ENCODE measurements around the gene KIF25. TPM values are rescaled to one million over a fixed set of nuclear protein-coding genes. Genes with fewer than 3 reads are reported as not detected.
"Not testable (repeated sequence)": the region's sequence is repeated elsewhere in the genome, so short reads cannot be mapped to it uniquely, and the experiment has no call there.

Gene KIF25
- total RNA-seq, 2 donors from 2014 or later, result 0.28 to 0.82 TPM

- H3K9me3 ChIP-seq, result no peaks in the 10 kb centered on the region
- H3K4me3 ChIP-seq, result no peak overlapping the region
- intact Hi-C loops (cut with DNase I), result no loop called here
- no peak for TF ChIP-seq POLR2AphosphoS5 (IDR thresholded peaks at IDR 0.05)
- TF ChIP-seq POLR2A (IDR thresholded peaks at IDR 0.05), result no peak
- TF ChIP-seq, protein P1, sequence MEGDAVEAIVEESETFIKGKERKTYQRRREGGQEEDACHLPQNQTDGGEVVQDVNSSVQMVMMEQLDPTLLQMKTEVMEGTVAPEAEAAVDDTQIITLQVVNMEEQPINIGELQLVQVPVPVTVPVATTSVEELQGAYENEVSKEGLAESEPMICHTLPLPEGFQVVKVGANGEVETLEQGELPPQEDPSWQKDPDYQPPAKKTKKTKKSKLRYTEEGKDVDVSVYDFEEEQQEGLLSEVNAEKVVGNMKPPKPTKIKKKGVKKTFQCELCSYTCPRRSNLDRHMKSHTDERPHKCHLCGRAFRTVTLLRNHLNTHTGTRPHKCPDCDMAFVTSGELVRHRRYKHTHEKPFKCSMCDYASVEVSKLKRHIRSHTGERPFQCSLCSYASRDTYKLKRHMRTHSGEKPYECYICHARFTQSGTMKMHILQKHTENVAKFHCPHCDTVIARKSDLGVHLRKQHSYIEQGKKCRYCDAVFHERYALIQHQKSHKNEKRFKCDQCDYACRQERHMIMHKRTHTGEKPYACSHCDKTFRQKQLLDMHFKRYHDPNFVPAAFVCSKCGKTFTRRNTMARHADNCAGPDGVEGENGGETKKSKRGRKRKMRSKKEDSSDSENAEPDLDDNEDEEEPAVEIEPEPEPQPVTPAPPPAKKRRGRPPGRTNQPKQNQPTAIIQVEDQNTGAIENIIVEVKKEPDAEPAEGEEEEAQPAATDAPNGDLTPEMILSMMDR (IDR thresholded peaks at IDR 0.05), result no peak
- no peak overlapping the region for H3K27ac ChIP-seq
- H3K4me1 ChIP-seq (replicated peaks), result no peaks in the 10 kb centered on the region
- H3K27me3 ChIP-seq (replicated peaks; ENCODE audit: insufficient read depth), result peaks cover 2% of the 10 kb centered on the region
- WGBS, result 78% methylated on average over 13 of the region's 13 CpGs
- no peaks in the 10 kb centered on the region for H3K36me3 ChIP-seq
- DNase-seq (ENCODE audit: low spot score), result no peak
These were observed 77.7 kb downstream of the KIF25 start for GRCh38 chr6:168075216-168075615.

DNA sequence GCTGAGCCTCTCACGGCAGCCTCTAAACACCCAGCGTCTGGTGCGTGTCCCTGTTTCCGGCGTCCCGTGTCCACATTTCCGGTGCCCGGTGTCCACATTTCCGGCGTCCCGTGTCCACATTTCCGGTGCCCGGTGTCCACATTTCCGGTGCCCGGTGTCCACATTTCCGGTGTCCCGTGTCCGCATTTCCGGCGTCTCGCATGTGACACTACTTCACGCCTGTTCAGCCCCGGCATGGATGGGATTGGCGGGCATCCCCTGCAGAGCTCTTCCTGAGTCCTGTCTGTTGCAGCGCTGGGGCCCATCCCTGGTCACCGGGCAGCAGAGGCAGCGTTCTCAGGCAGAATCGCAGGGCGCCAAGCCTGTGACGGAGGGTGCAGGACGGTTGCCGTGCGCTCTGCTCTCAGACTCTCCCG is 78.3 kb downstream of the KIF25 start:
- TF ChIP-seq POLR2AphosphoS5 (IDR thresholded peaks at IDR 0.05) (no peak), POLR2A (IDR thresholded peaks at IDR 0.05) (no peak)
- TF ChIP-seq, protein P1 (IDR thresholded peaks at IDR 0.05), result no peak
- no peaks in the 10 kb centered on the region for H3K36me3 ChIP-seq
- intact Hi-C loops (cut with DNase I), result no loop called here
- WGBS, result 94% methylated on average over 23 of the region's 34 CpGs
- H3K27ac ChIP-seq, result no peak overlapping the region
- H3K4me3 ChIP-seq, result no peak overlapping the region
- H3K9me3 ChIP-seq, result no peaks in the 10 kb centered on the region
- no peaks in the 10 kb centered on the region for H3K4me1 ChIP-seq (replicated peaks)
- H3K27me3 ChIP-seq (replicated peaks; ENCODE audit: insufficient read depth), result peaks cover 2% of the 10 kb centered on the region
- no peak for DNase-seq (ENCODE audit: low spot score)

DNA sequence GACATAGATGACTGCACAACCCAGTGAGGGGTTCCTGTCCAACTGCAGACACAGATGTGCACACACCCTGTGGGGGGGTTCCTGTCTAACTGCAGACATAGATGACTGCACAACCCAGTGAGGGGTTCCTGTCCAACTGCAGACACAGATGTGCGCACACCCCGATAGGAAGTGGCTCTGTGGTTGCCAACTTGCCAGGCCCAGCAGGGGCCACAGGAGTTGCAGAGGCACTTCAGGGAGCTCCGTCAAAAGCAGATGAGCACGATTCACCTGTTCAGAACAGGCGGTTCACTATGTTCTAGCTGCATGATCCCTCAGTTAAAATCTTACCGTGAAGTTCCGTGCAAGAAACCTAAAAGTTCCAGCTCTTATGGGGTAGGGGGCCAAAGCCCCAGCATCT is 79.9 kb downstream of the KIF25 start:
- H3K27ac ChIP-seq; H3K4me3 ChIP-seq; H3K4me1 ChIP-seq (replicated peaks); DNase-seq (ENCODE audit: low spot score); H3K27me3 ChIP-seq (replicated peaks; ENCODE audit: insufficient read depth); intact Hi-C loops (cut with DNase I); H3K9me3 ChIP-seq; H3K36me3 ChIP-seq: not testable (repeated sequence)
- WGBS, result 96% methylated on average over 7 of the region's 7 CpGs

GRCh38 chr6:168078175-168078942 is 80.9 kb downstream of the KIF25 start:
- WGBS, result 58% methylated on average over 17 of the region's 21 CpGs
- Histone ChIP-seq H3K27ac (no peak overlapping the region), H3K4me3 (no peak overlapping the region), H3K27me3 (replicated peaks; ENCODE audit: insufficient read depth) (no peaks in the 10 kb centered on the region), H3K9me3 (no peaks in the 10 kb centered on the region), H3K4me1 (replicated peaks) (no peaks in the 10 kb centered on the region), H3K36me3 (no peaks in the 10 kb centered on the region)
- DNase-seq (ENCODE audit: low spot score), result no peak
- TF ChIP-seq POLR2AphosphoS5 (IDR thresholded peaks at IDR 0.05), result no peak
- TF ChIP-seq, protein P1 (IDR thresholded peaks at IDR 0.05), result no peak
- TF ChIP-seq POLR2A (IDR thresholded peaks at IDR 0.05), result no peak
- intact Hi-C loops (cut with DNase I), result no loop called here

DNA sequence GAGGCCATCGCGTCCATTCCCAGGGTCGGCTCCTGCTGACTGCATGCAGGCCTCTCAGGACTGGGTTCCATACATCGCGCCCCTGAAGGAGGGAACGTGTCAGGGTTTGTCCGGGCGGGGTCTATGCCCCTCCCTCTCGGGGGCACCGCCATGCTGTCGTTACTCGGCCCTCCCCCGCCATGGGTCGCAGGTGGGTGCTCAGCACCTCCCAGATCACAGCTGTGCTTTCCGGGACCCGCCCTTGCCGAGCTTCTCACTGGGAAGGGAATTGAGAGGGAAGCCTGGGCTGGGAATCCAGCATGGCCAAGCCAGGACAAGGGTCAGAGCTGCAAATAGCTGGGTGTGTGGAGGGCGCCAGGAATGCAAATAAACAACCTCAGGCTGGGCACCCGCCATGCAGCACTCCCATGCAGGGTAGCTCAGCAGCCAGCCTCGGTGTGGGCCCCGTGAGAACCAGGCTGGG is 81.5 kb downstream of the KIF25 start, which contains the start of gene FRMD1:
Gene FRMD1 (minus strand): TSS at position 270 of the 463 bp plus-strand sequence. CDS start 118 bp downstream, at position 152.
- H3K4me3 ChIP-seq, result no peak within 1 kb of the TSS
- intact Hi-C loops (cut with DNase I), result no loop called here
- H3K9me3 ChIP-seq, result no peaks in the 10 kb centered on the region
- DNase-seq (ENCODE audit: low spot score), result no peak
- H3K36me3 ChIP-seq, result no peaks in the 10 kb centered on the region
- TF ChIP-seq, protein P1 (IDR thresholded peaks at IDR 0.05), result no peak
- TF ChIP-seq POLR2AphosphoS5 (IDR thresholded peaks at IDR 0.05), result no peak
- no peak for TF ChIP-seq POLR2A (IDR thresholded peaks at IDR 0.05)
- no peaks in the 10 kb centered on the region for H3K4me1 ChIP-seq (replicated peaks)
- 80% methylated on average over 20 of the region's 21 CpGs for WGBS
- no peaks in the 10 kb centered on the region for H3K27me3 ChIP-seq (replicated peaks; ENCODE audit: insufficient read depth)
- H3K27ac ChIP-seq, result no peak within 1 kb of the TSS
